CD4-positive, alpha-beta T cell treated with Interleukin-4 for 1 hour (primary cell): ENCODE data around the gene RNF123.
"Not testable (repeated sequence)": the region's sequence is repeated elsewhere in the genome, so short reads cannot be mapped to it uniquely, and the experiment has no call there.

Experiments used
- DNase-seq, 2 donors: peaks; one replicate each; pipeline ENCODE4 v3.0.0-alpha.2; 2020 to 2022

Gene RNF123

DNA sequence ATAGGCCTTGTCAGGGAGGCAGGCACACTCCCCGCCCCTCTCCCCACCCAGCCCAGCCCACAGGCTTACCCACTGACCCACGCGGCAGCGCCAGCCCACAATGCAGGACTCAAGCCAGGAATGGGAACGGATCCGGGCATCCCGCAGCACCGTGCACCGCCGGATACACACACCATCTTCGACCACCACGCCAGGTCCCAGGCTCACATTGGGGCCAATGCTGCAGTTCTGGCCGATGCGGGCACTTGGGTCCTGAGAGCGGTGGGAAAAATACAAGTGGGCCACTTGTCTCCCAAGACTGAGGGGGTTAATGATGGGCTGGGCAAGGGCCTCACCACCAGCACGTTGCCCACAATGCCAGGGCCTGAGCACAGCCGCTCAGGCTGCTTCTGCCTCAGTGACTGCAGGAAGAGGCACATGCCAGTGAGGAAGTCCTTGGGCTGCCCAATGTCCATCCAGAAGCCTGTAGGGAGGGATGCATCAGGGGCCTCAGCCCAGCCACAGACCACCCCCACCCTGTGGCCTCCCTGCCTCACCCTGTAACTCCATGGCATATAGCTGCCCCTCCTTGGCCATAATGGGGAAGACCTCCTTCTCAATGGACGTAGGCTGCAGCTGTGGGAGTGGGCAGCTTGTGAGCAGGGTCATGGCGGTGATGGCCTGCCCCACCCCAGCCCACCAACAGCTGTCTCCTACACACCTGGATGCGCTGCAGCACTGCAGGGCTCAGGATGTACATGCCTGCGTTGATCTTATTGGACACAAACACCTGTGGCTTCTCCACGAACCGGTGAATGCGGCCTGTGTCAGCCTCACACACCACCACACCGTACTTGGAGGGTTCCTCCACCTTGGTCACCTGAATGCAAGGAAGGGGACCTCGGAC is 32.8 kb downstream of the RNF123 start:
- no peak for DNase-seq

DNA sequence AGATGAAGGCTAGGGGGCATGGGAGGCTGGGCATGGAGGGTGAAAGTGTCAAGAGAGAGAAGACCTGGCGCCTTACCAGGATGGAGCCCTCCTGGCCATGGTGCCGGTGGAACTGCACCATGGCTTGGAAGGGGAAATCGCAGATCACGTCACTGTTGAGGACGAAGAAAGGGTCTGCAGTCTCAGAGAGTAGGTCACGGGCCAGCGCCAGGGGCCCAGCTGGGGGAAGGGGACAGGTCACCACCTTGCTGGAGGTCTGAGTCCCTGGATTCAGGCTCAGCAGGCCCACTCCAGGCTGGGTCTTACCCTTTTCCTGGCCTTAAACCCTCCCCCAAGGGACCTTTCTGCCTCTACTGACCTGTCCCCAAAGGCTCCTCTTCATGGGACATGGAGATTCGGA is 33.5 kb downstream of the RNF123 start:
- DNase-seq = no peak

GRCh38 chr3:49723296-49723627 is 33.9 kb downstream of the RNF123 start:
- peak; percentile 63 to 65 for DNase-seq

DNA sequence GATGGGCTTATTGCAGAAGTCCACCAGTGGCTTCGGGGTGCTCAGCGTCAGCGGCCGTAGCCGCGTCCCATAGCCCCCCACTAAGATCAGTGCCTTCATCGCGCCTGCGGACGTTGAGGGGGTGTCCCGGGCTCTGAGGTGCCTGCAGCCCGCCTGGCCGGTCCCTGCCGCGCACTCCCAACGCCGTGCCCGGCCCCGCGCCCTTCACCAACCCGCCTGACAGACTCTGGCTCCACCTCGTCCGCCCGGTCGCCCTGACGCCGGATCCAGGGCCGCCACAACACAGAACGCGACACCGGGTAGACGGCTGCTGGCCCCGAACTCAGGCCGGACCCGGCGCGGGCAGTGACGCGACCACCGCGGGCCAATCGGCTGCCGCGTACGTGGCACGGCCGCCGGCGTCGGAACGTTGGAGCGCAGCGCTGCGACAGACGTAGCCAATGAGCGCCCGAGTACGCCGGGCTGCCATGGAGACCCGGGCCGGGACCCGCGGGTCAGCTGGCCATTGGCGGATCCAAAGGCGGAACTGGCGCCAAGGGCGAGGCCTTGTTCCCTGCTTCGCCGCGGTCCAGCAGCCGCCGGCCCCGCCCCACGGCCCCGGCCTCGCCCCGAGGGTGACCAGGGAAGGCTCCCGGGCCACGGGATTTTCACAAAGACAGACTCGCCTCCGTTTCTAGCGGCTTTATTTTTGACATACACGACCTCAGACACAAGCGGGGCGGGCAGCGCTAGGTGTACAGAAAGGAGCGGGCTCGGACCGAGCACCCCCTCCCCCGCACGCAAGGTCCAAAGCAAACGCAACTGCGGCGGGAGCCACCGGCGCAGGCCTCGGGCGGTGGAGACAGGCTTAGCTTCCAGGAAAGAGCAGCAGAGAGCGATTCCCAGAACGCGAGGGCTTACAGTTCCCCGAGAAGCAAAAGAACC is 34.5 kb downstream of the RNF123 start, which contains the start of gene GMPPB:
GMPPB (minus strand) TSS at position 324 of the 924 bp plus-strand sequence; CDS start at position 99, 225 bp downstream.
- DNase-seq = peak; percentile 91 to 94

DNA sequence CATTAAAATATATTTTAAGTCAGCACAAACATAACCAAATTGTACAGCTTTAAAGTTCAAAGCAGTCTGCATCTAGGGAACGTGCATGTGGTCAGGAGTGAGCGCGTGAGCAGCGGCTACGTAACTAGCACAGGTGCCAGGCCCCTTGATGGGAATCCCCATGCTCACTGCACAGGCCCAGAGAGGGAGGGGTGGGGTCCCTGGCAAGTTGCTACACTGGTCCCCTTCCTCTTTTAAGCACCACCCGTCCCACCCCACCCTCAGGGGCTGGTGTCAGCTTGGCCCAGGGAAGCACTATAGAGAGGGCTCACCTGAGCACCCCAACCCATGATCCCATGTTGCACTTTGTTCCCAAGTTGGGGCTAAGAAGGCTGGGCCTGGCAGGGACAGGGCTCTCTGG is 35.2 kb downstream of the RNF123 start:
- peak; percentile 55 to 77 for DNase-seq

- no peak for DNase-seq
Observed at GRCh38 chr3:49725906-49726681, 36.7 kb downstream of the RNF123 start.

GRCh38 chr3:49727154-49727923 is 38.0 kb downstream of the RNF123 start:
- DNase-seq = no peak

- no peak for DNase-seq
Observed at GRCh38 chr3:49727924-49728361, 38.6 kb downstream of the RNF123 start.

DNA sequence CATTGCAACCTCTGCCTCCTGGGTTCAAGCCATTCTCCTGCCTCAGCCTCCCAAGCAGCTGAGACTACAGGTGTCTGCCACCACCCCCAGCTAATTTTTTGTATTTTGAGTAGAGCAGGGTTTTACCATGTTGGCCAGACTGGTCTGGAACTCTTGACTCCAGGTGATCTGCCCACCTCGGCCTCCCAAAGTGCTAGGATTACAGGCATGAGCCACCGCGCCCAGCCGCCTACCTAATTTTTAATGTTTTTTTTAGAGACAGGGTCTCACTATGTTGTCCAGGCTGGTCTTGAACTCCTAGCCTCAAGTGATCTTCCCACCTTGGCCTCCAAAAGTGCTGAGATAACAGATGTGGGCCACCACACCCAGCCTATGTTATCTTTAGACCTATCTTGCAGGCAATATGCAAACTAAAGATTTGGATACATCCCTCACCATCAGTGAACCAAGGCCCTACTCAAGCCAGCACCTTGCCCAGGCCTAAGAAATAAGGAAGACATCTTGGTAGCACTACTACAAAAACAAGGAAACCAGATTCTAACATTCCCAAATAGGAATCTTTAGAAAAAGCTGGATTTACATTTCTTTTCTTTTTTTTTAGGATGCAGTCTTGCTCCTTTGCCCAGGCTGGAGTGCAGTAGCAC is 40.7 kb downstream of the RNF123 start:
- no peak for DNase-seq

GRCh38 chr3:49732597-49732996 is 43.2 kb downstream of the RNF123 start:
- DNase-seq = no peak

DNA sequence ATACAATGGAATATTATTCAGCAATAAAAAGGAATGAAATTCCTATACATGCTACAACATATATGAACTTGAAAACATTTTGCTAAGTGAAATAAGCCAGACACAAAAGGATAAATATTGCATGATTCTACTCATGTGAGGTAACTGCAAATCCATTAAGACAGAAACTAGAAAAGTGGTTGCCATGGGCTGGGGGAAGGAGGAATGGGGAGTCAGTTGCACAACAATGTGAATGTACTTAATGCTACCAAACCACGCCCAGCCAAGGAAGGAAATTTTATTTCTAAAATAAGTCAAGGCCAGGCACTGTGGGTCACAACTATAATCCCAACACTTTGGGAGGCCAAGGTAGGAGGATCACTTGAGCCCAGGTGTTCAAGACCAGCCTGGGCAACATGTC is 44.2 kb downstream of the RNF123 start:
- no peak for DNase-seq

GRCh38 chr3:49734752-49735151 is 45.4 kb downstream of the RNF123 start:
- no peak for DNase-seq

GRCh38 chr3:49738067-49738713 is 48.8 kb downstream of the RNF123 start:
- DNase-seq = no peak

DNA sequence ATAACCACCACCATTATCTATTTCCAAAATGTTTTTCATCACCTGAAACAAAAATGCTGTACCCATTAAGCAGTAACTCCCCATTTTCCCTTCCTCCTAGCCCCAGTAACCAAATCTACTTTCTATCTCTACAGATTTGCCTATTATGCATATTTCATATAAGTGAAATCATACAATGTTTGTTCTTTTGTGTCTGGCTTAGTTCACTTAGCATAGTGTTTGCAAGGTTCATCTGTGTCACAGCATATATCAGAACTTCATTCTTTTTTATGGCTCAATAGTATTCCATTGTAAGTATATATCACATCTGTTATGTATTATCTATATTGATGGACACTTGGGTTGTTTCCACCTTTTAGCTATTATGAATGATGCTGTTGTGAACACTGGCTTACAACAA is 51.1 kb downstream of the RNF123 start:
- DNase-seq = no peak

- DNase-seq = no peak
Observed at GRCh38 chr3:49745986-49746385, 56.6 kb downstream of the RNF123 start.

- DNase-seq = no peak
Observed at GRCh38 chr3:49747792-49748480, 58.6 kb downstream of the RNF123 start.

- not testable (repeated sequence) for DNase-seq
Observed at GRCh38 chr3:49748874-49749273, 59.5 kb downstream of the RNF123 start.

DNA sequence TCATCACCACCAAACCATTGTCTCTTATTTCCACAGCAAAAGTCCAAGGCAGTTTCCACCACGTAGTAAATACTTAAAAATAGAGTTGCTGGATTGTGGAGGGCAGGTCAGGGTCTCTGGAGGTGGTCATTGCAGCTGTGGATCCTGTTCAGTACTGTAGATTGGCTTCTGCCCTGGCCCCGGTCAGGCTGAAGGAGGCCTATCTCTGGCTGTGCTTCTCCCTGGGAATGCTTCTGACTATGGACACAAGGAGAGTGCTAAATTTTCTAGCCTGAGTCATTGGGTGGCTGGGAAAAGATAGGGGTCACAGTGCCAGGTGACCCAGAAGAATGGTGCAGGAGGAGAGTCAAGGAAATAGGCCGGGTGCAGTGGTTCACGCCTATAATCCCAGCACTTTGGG is 60.7 kb downstream of the RNF123 start:
- no peak for DNase-seq

DNA sequence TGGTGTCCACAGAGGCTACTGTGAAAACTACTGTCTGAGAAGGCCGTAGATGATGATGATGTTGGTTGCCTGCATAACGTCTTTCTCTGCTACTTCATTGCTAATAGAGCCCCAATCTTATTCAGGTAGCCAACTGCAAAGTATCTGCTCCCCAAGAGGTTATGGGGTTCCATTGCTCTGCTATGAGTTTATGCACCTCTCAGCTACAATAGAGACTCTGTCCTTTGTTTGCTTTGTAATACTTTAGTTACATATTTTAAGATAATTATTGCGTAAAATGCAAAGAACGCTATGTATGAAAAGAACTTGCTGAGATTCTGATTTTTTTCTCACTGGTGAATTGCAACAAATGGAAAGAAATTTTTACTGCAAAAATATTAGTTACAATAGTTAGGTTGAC is 62.1 kb downstream of the RNF123 start:
- no peak for DNase-seq

- DNase-seq = no peak
Observed at GRCh38 chr3:49754536-49754935, 65.2 kb downstream of the RNF123 start.
